ENCODE measurements around the gene FBP1. TPM values are rescaled to one million over a fixed set of nuclear protein-coding genes. Genes with fewer than 3 reads are reported as not detected.

Gene FBP1
- total RNA-seq, 2 experiments from 2014 or later, result 3.0 to 3.6 TPM

- POLR2A ChIA-PET, result no interaction called here
- Mint-ChIP-seq H3K27me3 (no peaks in the 10 kb centered on the region), H3K4me3 (no peak overlapping the region), H3K27ac (no peak overlapping the region), H3K9me3 (no peaks in the 10 kb centered on the region), H3K36me3 (ENCODE audit: low read depth) (no peaks in the 10 kb centered on the region), H3K4me1 (ENCODE audit: low read depth) (no peaks in the 10 kb centered on the region)
- H3K4me3 ChIP-seq (ENCODE audit: low read length), result no peak overlapping the region
- no peak overlapping the region for H3K27ac ChIP-seq (ENCODE audit: low read depth in 1 of 2, low read length in 2 of 2)
- ATAC-seq (ENCODE audit: poor library complexity) (no peak), DNase-seq (no peak)
- no peak for TF ChIP-seq CTCF (IDR thresholded peaks at IDR 0.05)
- H3K36me3 ChIP-seq (ENCODE audit: insufficient read depth, low read length), result no peaks in the 10 kb centered on the region
- H3K27me3 ChIP-seq (ENCODE audit: control insufficient read depth in 1 of 2, insufficient read depth in 2 of 2, low read length in 2 of 2), result no peaks in the 10 kb centered on the region
- CTCF ChIA-PET, result no interaction called here
- H3K4me1 ChIP-seq (ENCODE audit: insufficient read depth, low read length), result no peaks in the 10 kb centered on the region
- intact Hi-C loops (cut with DNase I, micrococcal nuclease), result no loop called here
- H3K9me3 ChIP-seq (ENCODE audit: control insufficient read depth in 1 of 2, insufficient read depth in 1 of 2, low read length in 2 of 2), result no peaks in the 10 kb centered on the region
Measured at GRCh38 chr9:94631599-94631998, 7.7 kb downstream of the FBP1 start.

- ChIA-PET POLR2A (no interaction called here), CTCF (no interaction called here)
- Mint-ChIP-seq H3K27me3 (no peaks in the 10 kb centered on the region), H3K9me3 (no peaks in the 10 kb centered on the region), H3K4me3 (no peak overlapping the region), H3K27ac (no peak overlapping the region), H3K4me1 (ENCODE audit: low read depth) (no peaks in the 10 kb centered on the region), H3K36me3 (ENCODE audit: low read depth) (no peaks in the 10 kb centered on the region)
- Histone ChIP-seq H3K27ac (ENCODE audit: low read depth in 1 of 2, low read length in 2 of 2) (no peak overlapping the region), H3K36me3 (ENCODE audit: insufficient read depth, low read length) (no peaks in the 10 kb centered on the region), H3K4me3 (ENCODE audit: low read length) (no peak overlapping the region), H3K27me3 (ENCODE audit: control insufficient read depth in 1 of 2, insufficient read depth in 2 of 2, low read length in 2 of 2) (no peaks in the 10 kb centered on the region), H3K9me3 (ENCODE audit: control insufficient read depth in 1 of 2, insufficient read depth in 1 of 2, low read length in 2 of 2) (no peaks in the 10 kb centered on the region), H3K4me1 (ENCODE audit: insufficient read depth, low read length) (no peaks in the 10 kb centered on the region)
- DNase-seq, result no peak
- no peak for TF ChIP-seq CTCF (IDR thresholded peaks at IDR 0.05)
- no peak for ATAC-seq (ENCODE audit: poor library complexity)
- intact Hi-C loops (cut with DNase I, micrococcal nuclease), result no loop called here
Measured at GRCh38 chr9:94630833-94631232, 8.5 kb downstream of the FBP1 start.

GRCh38 chr9:94630281-94630680 lies 9.0 kb downstream of the FBP1 start:
- H3K27me3 Mint-ChIP-seq, result no peaks in the 10 kb centered on the region
- Histone ChIP-seq H3K4me1 (ENCODE audit: insufficient read depth, low read length) (no peaks in the 10 kb centered on the region), H3K4me3 (ENCODE audit: low read length) (no peak overlapping the region), H3K9me3 (ENCODE audit: control insufficient read depth in 1 of 2, insufficient read depth in 1 of 2, low read length in 2 of 2) (no peaks in the 10 kb centered on the region), H3K27ac (ENCODE audit: low read depth in 1 of 2, low read length in 2 of 2) (no peak overlapping the region), H3K36me3 (ENCODE audit: insufficient read depth, low read length) (no peaks in the 10 kb centered on the region), H3K27me3 (ENCODE audit: control insufficient read depth in 1 of 2, insufficient read depth in 2 of 2, low read length in 2 of 2) (no peaks in the 10 kb centered on the region)
- no peak for TF ChIP-seq CTCF (IDR thresholded peaks at IDR 0.05)
- H3K9me3 Mint-ChIP-seq, result no peaks in the 10 kb centered on the region
- POLR2A ChIA-PET, result no interaction called here
- DNase-seq, result no peak
- CTCF ChIA-PET, result no interaction called here
- no peaks in the 10 kb centered on the region for H3K36me3 Mint-ChIP-seq (ENCODE audit: low read depth)
- no peaks in the 10 kb centered on the region for H3K4me1 Mint-ChIP-seq (ENCODE audit: low read depth)
- no peak for ATAC-seq (ENCODE audit: poor library complexity)
- H3K4me3 Mint-ChIP-seq, result no peak overlapping the region
- intact Hi-C loops (cut with DNase I, micrococcal nuclease), result no loop called here
- H3K27ac Mint-ChIP-seq, result no peak overlapping the region
